ENCODE results near the gene SDHB. TPM values are rescaled to one million over a fixed set of nuclear protein-coding genes. Genes with fewer than 3 reads are reported as not detected.

The SDHB gene
- polyA plus RNA-seq, 1 experiment, result 232 TPM

GRCh38 chr1:16980473-16981268 lies 73.2 kb downstream of the SDHB start, which contains the start of gene MFAP2:
TSS of gene MFAP2 (minus strand) at chr1:16980620. CDS start at chr1:16978273, 2,347 bp downstream.
- peak within 1 kb of the TSS; percentile 72 for H3K4me3 ChIP-seq (ENCODE audit: low read depth, low read length)
- CTCF ChIA-PET, result interaction anchor here (1.5 to 2.9 kb wide), 2 partner anchors 20 to 29 kb away, joined by 4 to 13 read pairs; no protein-coding TSS in a partner anchor
- no peak for TF ChIP-seq CTCF (IDR thresholded peaks at IDR 0.05; ENCODE audit: low read depth, low read length)
- H3K27me3 ChIP-seq (ENCODE audit: control insufficient read depth, insufficient read depth, low read length), result no peaks in the 10 kb centered on the region
- peak within 1 kb of the TSS; percentile 87 for H3K27ac ChIP-seq (ENCODE audit: low read depth, low read length)
- no peak for DNase-seq (ENCODE audit: low read depth, low spot score)
- no peaks in the 10 kb centered on the region; the same call in 1 of the 2 replicates for H3K9me3 ChIP-seq (ENCODE audit: control insufficient read depth, insufficient read depth, low read length)
- POLR2A ChIA-PET, result interaction anchor here (0.5 to 2.8 kb wide), 3 partner anchors 9 to 14 kb away, joined by 3 to 12 read pairs (median 5); no protein-coding TSS in a partner anchor

DNA sequence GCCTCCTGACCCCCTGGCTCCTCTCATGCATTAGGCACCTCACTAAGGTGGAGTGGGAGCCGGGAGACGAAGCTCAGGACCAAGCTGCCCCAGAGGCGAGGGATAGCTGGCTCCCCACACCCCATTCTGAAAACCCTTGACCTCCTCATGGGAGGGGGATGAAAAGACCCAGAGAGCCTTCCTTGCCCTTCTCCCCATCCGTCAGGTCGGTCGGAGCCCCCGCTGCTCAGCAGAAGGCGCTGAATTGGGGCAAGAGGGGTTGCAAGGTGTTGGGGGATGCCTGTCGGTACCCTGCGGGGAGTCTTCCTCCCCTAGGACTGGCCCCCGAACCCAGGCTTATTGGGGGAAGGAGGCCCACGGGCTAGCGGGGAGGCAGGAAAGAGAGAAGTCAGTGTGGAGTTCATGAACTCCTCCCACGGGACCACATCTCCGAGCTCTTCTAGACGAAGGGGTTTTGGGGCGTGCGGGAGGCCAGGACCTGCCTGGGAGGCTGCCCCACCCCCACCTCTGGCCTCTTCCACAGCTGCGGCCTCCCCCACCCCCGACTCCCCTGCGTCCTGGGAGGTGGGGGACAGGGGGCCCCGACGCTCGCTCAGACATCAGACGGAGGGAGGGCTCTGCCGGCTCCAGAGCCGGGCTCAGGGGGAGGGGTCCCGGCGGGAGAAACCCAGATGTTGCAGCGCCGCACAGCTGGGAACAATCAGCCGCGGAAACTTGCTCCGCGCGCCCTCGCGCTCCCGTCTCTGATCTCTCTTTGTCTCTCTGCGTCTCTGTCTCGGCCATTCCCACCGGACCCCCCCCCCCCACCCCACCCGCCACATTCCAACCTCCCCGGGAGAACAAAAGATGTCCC lies 74.1 kb downstream of the SDHB start:
- Histone ChIP-seq H3K4me3 (ENCODE audit: low read depth, low read length) (peak overlapping the region; percentile 72), H3K27ac (ENCODE audit: low read depth, low read length) (peak overlapping the region; percentile 87), H3K9me3 (ENCODE audit: control insufficient read depth, insufficient read depth, low read length) (no peaks in the 10 kb centered on the region; the same call in 1 of the 2 replicates), H3K27me3 (ENCODE audit: control insufficient read depth, insufficient read depth, low read length) (no peaks in the 10 kb centered on the region)
- no peak for TF ChIP-seq CTCF (IDR thresholded peaks at IDR 0.05; ENCODE audit: low read depth, low read length)
- DNase-seq (ENCODE audit: low read depth, low spot score), result no peak
- ChIA-PET CTCF (interaction anchor here (1.5 to 2.5 kb wide), 2 partner anchors 19 to 28 kb away, joined by 4 to 9 read pairs; no protein-coding TSS in a partner anchor), POLR2A (interaction anchor here (0.5 to 2.8 kb wide), 3 partner anchors 10 to 13 kb away, joined by 3 to 12 read pairs (median 5); no protein-coding TSS in a partner anchor)

GRCh38 chr1:16978567-16979474 lies 75.0 kb downstream of the SDHB start:
- TF ChIP-seq CTCF (IDR thresholded peaks at IDR 0.05; ENCODE audit: low read depth, low read length), result no peak
- H3K9me3 ChIP-seq (ENCODE audit: control insufficient read depth, insufficient read depth, low read length), result no peaks in the 10 kb centered on the region; the same call in 1 of the 2 replicates
- CTCF ChIA-PET, result interaction anchor here (1.5 to 2.5 kb wide), 2 partner anchors 18 to 27 kb away, joined by 5 to 9 read pairs; no protein-coding TSS in a partner anchor
- peak; percentile 82 for DNase-seq (ENCODE audit: low read depth, low spot score)
- peak overlapping the region; percentile 72 for H3K4me3 ChIP-seq (ENCODE audit: low read depth, low read length)
- no peaks in the 10 kb centered on the region for H3K27me3 ChIP-seq (ENCODE audit: control insufficient read depth, insufficient read depth, low read length)
- POLR2A ChIA-PET, result interaction anchor here (0.9 to 2.8 kb wide), 3 partner anchors 12 to 25 kb away, joined by 3 to 12 read pairs (median 4); no protein-coding TSS in a partner anchor
- H3K27ac ChIP-seq (ENCODE audit: low read depth, low read length), result peak overlapping the region; percentile 87

DNA sequence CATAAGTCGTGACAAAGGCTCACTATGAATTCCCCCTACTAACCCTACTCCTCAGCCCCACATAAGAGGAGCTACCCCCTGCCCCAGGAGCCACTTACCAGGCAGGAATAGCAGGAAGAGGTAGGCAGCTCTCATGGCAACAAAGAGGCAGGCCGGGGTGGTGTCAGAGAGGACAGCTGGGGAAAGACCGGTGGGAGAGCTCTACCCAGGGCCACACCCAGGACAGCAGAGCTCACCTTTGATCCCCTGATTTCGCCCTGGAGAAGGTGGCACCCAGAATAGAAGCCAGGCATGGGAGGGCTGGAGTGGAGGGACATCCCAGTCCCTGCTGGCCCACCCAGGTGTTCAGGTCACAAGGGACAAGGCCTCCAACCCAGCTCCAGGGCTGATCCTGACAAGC lies 75.7 kb downstream of the SDHB start:
- POLR2A ChIA-PET, result interaction anchor here (0.9 to 2.8 kb wide), 3 partner anchors 11 to 26 kb away, joined by 3 to 12 read pairs (median 4); no protein-coding TSS in a partner anchor
- Histone ChIP-seq H3K27me3 (ENCODE audit: control insufficient read depth, insufficient read depth, low read length) (no peaks in the 10 kb centered on the region), H3K27ac (ENCODE audit: low read depth, low read length) (peak overlapping the region; percentile 87), H3K9me3 (ENCODE audit: control insufficient read depth, insufficient read depth, low read length) (no peaks in the 10 kb centered on the region; the same call in 1 of the 2 replicates), H3K4me3 (ENCODE audit: low read depth, low read length) (0 out of 2 replicates have a peak overlapping the region, but pooled peaks have one; percentile 25)
- no peak for TF ChIP-seq CTCF (IDR thresholded peaks at IDR 0.05; ENCODE audit: low read depth, low read length)
- no peak for DNase-seq (ENCODE audit: low read depth, low spot score)
- CTCF ChIA-PET, result interaction anchor here (1.1 to 2.5 kb wide), 3 partner anchors 16 to 26 kb away, joined by 3 to 9 read pairs (median 5); no protein-coding TSS in a partner anchor

Measured in AG04450 (cell line).